ENCODE measurements around the gene ZNF385B.
"Not testable (repeated sequence)": the region's sequence is repeated elsewhere in the genome, so short reads cannot be mapped to it uniquely, and the experiment has no call there.

Gene ZNF385B

DNA sequence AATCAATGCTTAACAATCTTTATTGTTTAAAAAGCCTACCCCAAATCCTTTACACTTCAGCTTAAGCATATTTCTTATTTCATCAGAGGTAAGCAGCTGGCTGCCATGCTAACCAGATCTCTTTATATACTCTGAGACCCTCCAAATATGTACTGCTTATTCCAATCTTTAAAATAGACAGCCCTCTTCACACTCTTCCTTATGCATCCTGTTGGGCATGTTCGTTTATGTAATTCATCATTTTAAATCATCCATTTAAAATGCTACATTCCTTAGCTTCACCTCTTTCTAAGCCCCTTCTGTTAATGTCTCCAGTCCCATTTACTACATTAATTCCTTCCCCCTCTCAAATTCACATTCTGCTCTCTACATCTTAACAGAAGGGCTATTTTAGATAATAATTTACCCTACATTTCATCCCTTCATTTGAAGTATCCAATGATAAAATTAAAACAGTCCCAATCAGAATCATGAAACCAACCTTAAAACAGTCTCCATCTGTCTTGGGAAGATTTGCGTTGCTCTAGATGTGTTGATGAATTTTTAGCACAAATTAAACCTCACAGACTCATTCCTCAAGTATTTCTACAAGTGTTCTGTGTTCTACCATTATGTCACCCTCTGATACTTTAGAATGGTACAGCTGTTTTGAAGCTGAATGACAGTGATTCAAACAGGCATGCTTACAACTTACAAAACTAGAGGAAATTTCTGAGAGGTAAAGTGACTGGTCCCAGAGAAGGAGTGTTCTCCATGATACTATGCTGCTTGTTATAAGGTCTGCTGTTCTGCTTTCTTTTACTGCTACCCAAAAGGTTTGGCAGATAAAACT, 59.1 kb downstream of the ZNF385B start:
- no peak for DNase-seq (ENCODE audit: low read depth, low spot score)

DNA sequence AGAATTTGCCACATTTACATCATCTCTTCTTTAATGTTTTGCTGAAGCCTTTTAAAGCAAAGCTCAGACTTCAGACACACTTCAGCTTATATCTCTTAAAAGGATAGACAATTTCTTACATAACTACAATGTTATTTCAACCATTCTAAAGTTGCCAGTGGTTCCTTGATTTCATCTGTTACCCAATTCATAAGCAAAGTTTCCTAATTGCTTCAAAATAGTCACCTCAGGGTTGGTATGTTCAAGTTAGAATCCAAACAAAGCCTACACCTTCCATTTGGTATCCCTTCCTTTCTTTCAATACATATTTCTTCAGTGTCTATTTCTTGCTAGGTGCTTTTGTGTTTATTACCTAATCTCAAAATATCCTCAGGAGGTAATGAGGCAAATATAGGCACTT, 60.6 kb downstream of the ZNF385B start:
- no peak for DNase-seq (ENCODE audit: low read depth, low spot score)

DNA sequence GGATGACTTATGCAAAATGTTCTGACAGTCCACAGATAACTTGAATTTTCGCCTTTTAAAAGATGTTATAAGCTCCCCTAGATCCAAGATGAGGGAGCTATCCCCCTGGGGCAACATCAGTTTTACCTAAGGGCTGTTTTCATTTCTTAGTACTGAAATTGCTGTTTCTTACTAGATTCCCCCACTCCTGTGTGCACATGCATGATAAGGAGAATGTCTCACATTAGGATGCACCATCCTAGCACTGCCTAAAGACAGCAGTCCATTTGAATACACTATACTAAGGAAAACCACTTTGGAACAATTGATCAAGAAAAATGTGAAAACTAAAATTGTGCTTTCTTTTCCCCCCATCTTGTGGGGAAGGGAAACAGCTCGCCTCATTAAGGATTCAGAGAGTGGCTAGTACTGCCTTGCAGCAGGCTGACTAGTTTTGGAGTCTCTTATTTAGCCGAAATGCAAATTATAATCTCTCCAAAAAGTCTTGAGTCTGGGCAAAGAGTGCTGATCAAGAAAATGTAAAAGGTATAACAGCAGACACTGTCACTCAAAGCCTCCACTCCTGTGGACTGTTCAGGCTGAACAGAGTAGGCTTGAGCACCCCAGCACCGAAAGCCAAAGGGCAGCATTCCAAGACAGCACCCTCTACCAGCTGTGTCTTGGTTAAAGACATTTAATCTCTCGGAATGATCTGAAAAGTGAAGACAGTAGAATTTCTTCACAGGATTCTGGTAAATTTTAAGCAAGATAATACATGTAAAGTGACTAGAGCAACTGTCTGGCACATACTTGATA, 65.0 kb downstream of the ZNF385B start:
- no peak for DNase-seq (ENCODE audit: low read depth, low spot score)

DNA sequence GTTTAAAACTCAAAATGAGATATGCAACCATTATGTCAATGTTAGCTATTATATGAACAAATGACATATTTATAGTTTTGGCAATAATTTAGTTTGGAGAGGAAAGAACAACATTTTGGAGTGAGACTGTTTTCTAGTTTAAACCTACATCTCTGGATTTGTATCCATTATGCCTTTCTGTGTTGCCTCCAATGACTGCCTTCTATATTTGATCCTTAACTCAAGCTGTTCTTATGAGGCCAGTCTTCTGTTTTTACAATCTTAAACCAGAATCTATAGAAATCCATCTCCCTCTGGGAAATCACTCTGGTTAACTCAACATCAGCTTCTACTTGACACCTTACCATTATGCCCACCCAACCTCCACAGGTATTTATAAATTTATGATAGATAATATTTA, 67.5 kb downstream of the ZNF385B start:
- no peak for DNase-seq (ENCODE audit: low read depth, low spot score)

DNA sequence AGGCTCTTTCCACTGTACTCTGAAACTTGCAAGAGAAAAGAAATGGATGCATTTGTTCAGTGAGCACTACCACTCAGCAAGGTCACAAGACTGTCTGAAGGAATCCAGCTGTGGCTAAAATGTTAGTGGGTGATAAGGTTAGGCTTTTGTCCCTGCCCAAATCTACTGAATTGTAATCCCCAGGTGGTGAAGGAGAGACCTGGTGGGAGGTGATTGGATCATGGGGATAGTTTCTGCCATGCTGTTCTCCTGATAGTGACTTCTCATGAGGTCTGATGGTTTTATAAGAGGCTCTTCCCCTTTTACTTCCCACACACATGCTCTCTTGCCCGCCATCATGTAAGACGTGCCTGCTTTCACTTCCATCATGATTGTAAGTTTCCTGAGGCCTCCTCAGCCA, 68.2 kb downstream of the ZNF385B start:
- no peak for DNase-seq (ENCODE audit: low read depth, low spot score)

DNA sequence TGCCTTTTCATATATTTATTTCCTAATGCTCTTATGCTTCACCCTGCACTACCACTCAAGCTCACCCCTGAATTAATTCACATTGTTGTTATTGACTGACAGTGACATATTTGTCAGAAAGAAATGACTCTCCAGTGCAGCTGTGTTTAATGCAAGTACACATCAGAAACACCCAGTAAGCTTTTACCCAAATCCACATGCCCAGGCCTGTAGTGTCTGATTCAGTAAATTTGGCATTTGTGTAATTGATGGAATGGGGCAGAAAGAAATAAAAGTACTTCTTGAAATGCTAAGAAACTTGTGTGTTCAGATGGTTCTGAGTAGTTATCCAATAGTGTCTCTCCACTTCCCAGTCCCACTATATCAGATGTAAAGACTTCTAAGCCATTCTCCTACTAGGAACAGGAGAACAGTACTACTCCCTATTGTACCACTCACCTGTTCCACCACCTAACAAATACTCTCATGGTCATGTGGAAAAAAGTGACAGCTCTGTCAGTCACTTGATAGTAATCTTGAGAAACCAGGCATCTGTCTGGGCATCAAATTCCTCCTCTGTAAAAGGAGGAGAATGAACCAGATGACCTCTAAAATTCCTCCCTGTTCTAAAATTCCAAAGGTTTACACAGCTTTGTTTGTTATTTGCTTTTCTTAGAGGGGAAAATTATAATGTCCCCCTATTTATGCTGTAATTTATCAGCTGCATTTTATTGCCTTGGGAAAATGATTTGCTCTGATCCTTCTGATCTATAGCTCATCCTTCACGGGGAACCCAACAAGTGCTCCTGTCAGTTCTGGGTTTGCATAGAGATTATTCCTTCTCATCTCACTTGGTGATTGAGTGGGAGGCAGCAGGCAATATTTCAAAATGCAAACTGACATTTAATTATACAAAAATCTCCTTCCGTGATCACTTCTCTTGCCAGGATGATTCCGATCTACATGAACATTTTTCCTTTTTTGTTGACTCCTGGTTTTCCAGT, 70.9 kb downstream of the ZNF385B start:
- no peak for DNase-seq (ENCODE audit: low read depth, low spot score)

DNA sequence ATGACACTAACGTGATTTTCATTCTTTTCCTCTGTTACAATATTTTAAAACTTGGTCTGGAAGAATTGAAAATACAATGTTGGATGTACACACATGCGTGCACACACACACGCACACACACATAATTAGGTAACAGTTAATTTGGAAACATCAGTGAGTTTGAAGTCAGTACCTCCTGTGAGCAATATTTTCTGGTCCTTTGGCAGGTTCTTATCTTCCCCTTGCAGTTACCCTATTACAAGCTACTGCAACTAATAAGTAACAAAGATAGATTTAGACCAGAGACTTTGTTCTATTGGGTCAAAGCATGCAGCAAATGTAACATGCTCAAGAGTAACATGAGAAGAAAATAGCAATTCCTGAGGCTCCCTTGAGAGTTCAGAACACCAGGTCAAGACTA, 73.3 kb downstream of the ZNF385B start:
- DNase-seq (ENCODE audit: low read depth, low spot score), result no peak

DNA sequence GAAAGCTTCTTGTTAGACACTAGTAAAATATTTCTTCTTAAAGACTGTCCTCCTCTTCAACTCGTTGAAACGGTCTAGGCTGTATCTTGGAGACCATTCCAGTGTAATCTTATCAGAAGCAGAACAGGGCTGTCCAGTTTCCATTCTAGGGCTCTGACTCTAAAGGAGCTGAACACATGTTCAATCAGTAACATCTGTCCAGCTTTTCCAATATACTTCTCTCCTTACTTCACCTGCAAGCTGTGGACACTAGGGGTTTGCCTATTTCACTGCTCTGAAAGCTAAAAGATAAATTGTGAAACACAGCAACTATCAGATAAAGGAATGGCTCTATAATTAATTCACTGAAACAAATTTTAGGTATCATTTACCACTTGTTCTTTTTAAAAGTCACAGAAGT, 73.8 kb downstream of the ZNF385B start:
- DNase-seq (ENCODE audit: low read depth, low spot score), result no peak

DNA sequence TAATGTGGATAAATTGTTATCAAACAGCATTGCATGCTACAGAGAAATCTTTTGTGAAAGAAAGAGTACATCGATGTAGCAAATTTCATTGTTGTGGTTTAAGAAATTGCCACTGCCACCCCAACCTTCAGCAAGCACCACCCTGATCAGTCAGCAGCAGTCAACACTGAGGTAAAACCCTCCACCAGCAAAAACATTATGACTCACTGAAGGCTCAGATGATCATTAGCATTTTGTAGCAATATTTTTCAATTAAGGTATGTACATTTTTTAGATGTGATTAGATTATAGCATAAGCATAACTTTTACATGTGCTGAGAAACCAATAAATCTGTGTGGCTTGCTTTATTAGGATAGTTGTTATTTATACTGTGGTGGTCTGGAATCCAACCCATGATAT, 75.5 kb downstream of the ZNF385B start:
- no peak for DNase-seq (ENCODE audit: low read depth, low spot score)

DNA sequence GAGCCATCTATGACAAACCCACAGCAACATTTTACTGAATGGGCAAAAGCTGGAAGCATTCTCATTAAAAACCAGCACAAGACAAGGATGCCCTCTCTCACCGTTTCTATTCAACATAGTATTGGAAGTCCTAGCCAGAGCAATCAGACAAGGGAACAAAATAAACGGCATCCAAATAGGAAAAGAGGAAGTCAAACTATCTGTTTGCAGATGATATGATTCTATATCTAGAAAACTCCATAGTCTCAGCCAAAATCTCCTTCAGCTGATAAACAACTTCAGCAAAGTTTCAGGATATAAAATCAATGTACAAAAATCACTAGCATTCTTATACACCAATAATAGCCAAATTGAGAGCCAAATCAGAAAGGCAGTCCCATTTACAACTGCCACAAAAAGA, 79.1 kb downstream of the ZNF385B start:
- not testable (repeated sequence) for DNase-seq (ENCODE audit: low read depth, low spot score)

DNA sequence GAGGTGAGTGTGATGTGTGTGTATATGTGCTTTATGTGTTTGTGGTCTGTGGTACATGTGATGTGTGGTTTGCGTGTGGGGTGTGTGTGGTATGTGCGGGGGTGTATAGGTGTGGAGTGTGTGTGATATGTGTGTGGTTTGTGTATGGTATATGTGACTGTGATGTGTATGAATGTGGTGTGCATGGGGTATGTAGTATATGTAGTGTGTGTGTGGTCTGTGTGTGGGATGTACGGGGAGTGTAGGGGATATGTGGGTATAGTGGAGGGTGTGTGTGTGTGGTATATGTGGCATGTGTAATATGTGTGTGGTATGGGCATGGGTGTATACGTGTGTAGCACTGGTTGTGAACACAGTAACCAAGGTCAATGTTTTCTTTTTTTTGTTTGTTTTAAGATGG, 87.4 kb downstream of the ZNF385B start:
- DNase-seq (ENCODE audit: low read depth, low spot score), result no peak

DNA sequence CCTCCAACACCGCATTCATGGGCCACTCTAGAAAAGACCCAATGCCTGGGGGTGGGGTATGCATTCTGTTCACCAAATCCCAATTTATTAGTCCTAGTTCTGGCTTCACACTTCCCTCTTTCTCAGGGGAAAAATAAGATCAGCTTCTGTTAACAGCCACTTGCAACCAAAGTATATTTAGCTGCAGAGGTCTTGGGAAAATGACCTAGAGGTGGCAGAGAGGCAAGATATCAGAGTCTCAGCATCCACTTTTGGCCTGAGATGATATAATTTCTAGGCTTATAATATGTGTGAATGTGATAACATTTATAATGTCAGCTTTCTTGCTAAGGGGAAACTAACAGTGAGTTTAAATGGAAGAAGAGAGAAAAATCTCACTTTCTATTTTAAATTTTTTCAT, 89.1 kb downstream of the ZNF385B start:
- no peak for DNase-seq (ENCODE audit: low read depth, low spot score)

DNA sequence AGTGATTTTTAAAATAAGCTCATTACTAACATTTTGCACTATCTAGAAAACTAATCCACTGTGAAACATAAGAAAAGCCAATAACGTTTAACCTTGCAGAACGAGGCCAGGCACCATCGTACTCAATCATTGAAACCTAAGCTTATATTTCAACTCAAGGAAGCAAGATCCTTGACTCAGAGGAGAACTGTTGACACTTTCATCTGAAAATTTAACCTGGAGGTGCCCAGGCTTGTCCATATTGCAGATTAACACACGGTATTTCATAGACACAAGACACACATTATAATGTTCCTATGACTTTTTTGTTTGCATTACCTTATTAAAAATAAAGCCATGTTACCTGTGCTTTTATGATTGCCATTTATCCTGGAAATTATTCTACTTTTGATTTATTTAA, 89.6 kb downstream of the ZNF385B start:
- DNase-seq (ENCODE audit: low read depth, low spot score), result no peak

DNA sequence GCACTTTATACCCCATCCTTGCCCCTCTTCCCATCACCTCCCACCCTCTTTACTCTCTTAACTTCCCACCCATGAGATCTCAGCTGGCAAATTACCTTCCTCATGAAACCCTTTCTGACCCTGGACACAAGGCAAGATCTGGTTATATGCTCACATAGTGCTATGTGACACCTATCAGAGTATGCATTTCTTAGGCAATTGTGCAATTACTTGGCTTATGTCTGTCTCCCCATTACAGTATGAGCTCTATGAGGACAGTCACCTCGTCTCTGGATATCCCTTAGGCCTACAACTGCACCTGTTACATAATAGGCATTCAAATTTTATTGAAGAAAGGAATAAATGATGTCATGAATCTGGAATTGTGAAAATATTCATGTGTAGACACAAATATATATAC, 91.4 kb downstream of the ZNF385B start:
- no peak for DNase-seq (ENCODE audit: low read depth, low spot score)

DNA sequence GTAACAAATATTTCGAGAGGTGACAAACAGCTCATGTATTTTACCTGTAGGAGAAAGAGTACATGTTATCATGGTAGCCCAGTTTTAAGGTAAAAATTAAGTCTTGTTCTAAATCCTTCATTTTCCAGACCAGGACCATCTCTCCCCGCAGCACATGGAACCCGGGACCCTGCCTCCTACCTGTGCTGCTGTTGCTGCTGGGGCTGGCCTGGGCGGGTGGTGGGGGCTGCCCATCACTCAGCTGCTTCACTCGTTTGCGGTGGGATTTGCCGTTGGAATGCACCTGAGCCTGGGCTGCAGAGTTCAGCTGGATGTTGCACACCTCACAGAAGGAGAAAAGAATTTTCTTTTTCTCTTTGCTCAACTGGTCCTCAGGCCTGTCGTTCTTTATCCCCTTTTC, 92.1 kb downstream of the ZNF385B start:
- DNase-seq (ENCODE audit: low read depth, low spot score), result no peak

DNA sequence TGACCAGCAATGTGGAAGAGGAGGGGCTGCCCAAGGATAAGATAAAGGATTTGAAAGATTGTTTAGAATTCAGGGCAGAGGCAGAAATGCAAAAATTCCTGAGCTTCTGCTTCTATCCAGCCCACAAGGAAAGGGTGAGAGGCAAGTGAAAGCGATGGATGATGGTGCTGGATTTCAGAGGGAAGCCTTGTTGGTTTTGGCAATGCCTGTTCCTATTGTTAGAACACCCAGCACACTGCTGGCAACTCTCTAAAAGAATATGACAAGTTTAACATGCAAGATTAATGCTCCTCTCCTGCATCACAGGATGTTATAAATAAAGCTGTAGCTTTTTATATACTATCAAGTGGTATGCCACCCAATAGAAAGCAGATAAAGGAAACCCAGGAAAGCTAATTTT, 92.6 kb downstream of the ZNF385B start:
- peak; percentile 63 for DNase-seq (ENCODE audit: low read depth, low spot score)

DNA sequence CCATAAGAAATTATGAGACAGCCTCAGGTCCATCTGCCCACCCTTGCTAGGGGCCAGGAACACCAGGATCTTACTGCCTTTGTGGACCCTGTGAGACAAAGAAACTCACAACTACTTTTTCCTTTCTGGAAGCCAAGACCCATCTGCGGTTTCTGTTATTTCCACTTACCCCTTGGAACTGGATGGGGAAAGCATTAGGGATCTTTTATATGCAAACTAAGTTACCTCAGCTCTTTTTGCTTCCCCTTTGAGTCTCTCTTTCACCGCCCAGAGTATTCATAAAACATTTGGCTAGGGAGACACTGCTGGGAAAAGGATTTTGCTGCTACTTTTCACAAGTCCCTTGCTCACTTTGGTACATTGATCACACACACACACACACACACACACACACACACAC, 95.7 kb downstream of the ZNF385B start:
- no peak for DNase-seq (ENCODE audit: low read depth, low spot score)

DNA sequence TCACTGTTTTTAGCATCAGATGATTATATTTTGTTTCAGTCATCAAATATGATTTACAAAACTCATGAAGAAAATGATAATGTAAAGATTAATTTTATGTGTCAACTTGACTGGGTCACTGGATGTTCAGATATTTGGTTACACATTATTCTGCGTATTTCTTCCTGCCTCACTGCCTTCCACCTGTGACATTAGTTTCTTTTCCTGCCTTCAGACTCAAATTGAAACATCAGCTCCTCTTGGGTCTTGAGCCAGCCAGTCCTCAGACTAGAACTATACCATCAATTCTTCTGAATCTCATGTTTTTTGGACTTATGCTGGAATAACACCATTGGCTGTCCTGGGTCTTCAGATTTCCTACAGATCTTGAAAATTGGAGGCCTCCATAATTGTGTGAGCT, 96.7 kb downstream of the ZNF385B start:
- DNase-seq (ENCODE audit: low read depth, low spot score), result no peak

DNA sequence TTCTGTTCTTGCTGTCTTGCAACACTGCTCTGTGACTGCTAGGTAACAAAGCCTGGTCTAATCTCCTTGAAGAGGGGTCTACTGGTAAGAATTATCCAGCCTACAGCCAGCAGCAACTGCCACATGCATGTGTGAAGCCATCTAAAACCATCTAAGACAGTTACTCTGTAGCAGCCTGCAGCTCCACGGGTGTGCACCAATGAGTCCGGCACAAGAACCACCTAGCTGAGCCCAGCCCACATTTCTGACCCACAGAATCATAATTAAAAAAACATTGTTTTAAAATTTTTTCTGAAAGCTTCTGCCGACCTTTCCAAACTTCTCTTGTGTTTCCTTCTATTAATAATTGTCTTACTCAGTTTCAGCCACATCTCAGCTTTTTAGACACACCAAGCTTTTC, 102.8 kb downstream of the ZNF385B start:
- DNase-seq (ENCODE audit: low read depth, low spot score), result no peak

DNA sequence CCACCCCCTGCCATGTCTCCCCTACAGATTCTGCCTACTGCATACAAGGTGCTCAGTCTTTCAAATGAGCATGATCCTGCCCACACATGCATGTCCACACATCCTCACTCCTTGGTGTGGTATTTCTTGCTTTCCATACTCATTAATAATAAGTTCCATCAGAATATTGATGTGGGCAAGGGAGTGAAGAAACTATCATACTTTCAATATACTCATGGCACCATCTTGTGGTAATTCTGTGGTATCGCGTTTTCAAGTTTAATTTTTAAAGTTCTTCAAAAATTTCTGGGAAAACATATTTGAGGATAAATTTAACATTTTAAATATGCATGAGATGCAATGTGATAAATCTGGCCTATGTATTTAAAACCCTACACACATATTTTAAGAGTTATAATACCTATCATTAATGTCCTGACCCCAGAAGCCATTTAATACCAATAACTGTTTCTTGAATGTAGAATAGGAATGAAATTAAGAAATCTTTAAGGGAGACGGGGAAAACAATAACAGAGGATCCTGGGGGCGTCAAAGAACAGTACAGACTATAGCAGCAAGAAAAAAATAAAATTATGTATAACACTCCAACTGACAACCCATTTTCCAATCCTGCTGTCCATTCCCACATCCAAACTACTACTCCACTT, 110.1 kb downstream of the ZNF385B start:
- peak; percentile 32 for DNase-seq (ENCODE audit: low read depth, low spot score)

DNA sequence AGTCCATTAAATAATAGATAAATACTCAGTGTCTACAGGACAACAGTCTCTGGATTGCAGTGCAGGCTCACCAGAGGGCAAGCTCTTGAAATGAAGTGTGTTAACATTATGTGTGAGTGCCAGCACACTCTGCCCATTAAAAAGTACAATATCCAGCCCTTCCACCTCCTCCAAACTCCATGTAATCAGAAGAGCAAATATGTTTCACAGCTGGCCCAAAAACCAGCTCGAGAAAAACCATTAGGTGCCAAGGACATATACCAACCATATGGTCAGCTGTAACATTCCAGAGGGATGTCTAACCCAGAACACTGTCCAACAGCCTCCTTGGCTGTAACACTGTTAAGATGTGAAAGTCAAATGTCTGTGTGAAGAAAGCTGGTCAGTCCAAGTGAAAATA, 112.2 kb downstream of the ZNF385B start:
- peak; percentile 17 for DNase-seq (ENCODE audit: low read depth, low spot score)

Data from astrocyte of the hippocampus (primary cell).